Upper lobe of left lung (tissue), 6 donors: Measurements from ENCODE around the gene DIPK1C. TPM values are rescaled to one million over a fixed set of nuclear protein-coding genes. Genes with fewer than 3 reads are reported as not detected.
A peak's percentile ranks its signal among the peaks of the same experiment; 100 is the strongest.

Experiments
- ATAC-seq, 2 donors: fragments of 200-7000 bp; cut with Tn5 transposase; one replicate each; pipeline ENCODE4 v1.9.1; 2022; ENCODE audit warnings: mild to moderate bottlenecking in 2 of 2, moderate library complexity in 2 of 2; ENCODE audit not compliant: low FRiP score in 2 of 2
- DNase-seq, 2 donors: peaks; one replicate each; pipeline ENCODE4 v3.0.0-alpha.2; 2019 to 2020
- H3K27ac ChIP-seq, 4 donors: fragments of 200-600 bp; sonication (generic); one replicate each; pipeline ENCODE4 v1.5.1; 2016 to 2019
- H3K27me3 ChIP-seq, 4 donors: fragments of 200-600 bp; sonication (generic); one replicate each; pipeline ENCODE4 v1.5.1; 2017 to 2019
- H3K36me3 ChIP-seq, 4 donors: fragments of 200-600 bp; sonication (generic); one replicate each; pipeline ENCODE4 v1.5.1; 2016 to 2019
- H3K4me1 ChIP-seq, 4 donors: fragments of 200-600 bp; sonication (generic); one replicate each; pipeline ENCODE4 v1.5.1; 2018 to 2019
- H3K4me3 ChIP-seq, 4 donors: fragments of 200-600 bp; sonication (generic); one replicate each; pipeline ENCODE4 v1.5.1; 2017 to 2019; ENCODE audit warnings: mild to moderate bottlenecking in 2 of 4, moderate library complexity in 1 of 4
- H3K9me3 ChIP-seq, 4 donors: fragments of 200-600 bp; sonication (generic); one replicate each; pipeline ENCODE4 v1.5.1; 2018 to 2019
- EP300 ChIP-seq, 4 donors: sonication (generic); formaldehyde crosslinking; IDR thresholded peaks; one replicate each; pipeline ENCODE4 v1.5.1; 2017; ENCODE audit warnings: antibody characterized with exemption in 4 of 4, control low read depth in 2 of 4
- POLR2A ChIP-seq, 4 donors: fragments of 450-650 bp; IDR thresholded peaks; one replicate each; pipeline ENCODE4 v1.5.1; 2016 to 2017; ENCODE audit warnings: antibody characterized with exemption in 4 of 4, mild to moderate bottlenecking in 2 of 4
- POLR2AphosphoS5 ChIP-seq, 2 donors: sonication (generic); formaldehyde crosslinking; IDR thresholded peaks; one replicate each; pipeline ENCODE4 v1.5.1; 2017; ENCODE audit warnings: antibody characterized with exemption in 2 of 2
- WGBS, 2 donors: methylation state at CpG; one replicate each; pipeline ENCODE4 v1.1.5; 2017 to 2018; 5-methylcytosine and 5-hydroxymethylcytosine counted together
- total RNA-seq, 6 donors: library from RNA; depleted of rRNA in 4 of 6; stranded (reverse); fragments of >200 nt in 4 of 6; gene quantifications; one replicate each; pipeline versions ENCODE4 v1.1.0 to v1.2.1, GENCODE V29; 2016 to 2021
- TF ChIP-seq, protein P1 (sequence below), 6 experiments: fragments of 450-650 bp in 4 of 6; fragments of 200-600 bp in 2 of 6; sonication (generic) in 2 of 6; IDR thresholded peaks; one replicate each; pipeline ENCODE4 v1.5.1; 2016 to 2019; ENCODE audit warnings: antibody characterized with exemption in 6 of 6
- donor health status: DM: no; HTN: no; CAD: no; lungs with moderate emphysema.
- donor health status: DM: no; HTN: yes; CAD: no; lungs with severe emphysema.

The DIPK1C gene
- total RNA-seq, 6 donors from 2014 or later: 0.13 to 0.89 TPM; not detected in 4

DNA sequence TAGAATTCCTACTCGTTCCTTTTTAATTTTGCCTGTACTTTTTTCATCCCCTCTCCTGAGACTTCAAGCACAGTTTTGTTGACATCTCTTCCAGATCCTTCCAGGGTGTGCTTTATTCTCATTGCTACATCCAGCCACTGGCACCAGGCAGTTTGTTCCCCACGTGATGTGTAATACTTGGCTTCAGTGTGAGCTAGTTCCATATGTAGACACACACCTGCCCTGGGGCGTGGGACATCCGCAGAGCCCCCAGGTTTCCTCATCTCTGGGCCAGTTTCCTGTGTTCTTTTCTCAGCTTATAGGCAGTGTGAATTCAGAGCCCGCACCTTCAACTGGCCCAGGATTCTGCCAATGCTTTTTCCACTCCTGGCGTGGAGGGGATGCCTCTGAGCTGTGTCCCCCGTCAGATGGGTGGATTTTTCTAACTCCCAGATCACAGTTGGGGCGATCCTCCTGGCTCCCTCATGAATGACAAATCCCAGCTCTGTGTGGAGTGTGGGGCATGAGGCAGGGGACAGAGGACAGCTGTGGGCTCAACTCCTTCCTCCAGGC lies 46.6 kb downstream of the DIPK1C start:
- WGBS, 2 donors: 72% methylated on average over 6 to 8 of the region's 8 CpGs

DNA sequence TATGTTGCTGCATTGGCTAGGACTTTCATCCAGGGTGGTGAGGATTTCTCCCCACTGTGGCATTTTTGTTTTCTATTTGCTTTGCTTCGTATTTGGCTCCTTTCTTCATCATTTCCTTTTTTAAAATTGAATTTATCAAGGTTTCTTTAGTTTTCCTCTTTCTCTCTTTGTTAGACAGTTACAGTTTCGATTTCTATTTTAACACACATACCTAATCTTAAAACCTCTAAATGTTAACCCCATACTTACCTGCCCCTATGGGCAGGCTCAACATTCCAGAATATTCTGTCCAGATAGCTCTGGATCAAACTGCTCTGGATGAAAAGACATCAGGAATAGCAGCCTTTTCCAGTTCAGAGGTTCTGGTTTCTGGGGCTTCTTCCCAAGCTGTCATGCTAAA lies 49.2 kb downstream of the DIPK1C start:
- 25 to 35% methylated on average over 2 of the region's 2 CpGs for WGBS, 2 donors
- TF ChIP-seq, protein P1, sequence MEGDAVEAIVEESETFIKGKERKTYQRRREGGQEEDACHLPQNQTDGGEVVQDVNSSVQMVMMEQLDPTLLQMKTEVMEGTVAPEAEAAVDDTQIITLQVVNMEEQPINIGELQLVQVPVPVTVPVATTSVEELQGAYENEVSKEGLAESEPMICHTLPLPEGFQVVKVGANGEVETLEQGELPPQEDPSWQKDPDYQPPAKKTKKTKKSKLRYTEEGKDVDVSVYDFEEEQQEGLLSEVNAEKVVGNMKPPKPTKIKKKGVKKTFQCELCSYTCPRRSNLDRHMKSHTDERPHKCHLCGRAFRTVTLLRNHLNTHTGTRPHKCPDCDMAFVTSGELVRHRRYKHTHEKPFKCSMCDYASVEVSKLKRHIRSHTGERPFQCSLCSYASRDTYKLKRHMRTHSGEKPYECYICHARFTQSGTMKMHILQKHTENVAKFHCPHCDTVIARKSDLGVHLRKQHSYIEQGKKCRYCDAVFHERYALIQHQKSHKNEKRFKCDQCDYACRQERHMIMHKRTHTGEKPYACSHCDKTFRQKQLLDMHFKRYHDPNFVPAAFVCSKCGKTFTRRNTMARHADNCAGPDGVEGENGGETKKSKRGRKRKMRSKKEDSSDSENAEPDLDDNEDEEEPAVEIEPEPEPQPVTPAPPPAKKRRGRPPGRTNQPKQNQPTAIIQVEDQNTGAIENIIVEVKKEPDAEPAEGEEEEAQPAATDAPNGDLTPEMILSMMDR (IDR thresholded peaks at IDR 0.05): no peak
- TF ChIP-seq POLR2AphosphoS5 (IDR thresholded peaks at IDR 0.05) (no peak), POLR2A (IDR thresholded peaks at IDR 0.05) (no peak), EP300 (IDR thresholded peaks at IDR 0.05) (no peak)
- H3K4me3 ChIP-seq: no peak overlapping the region

More for the DNA sequence above, 46.6 kb downstream of the DIPK1C start:
- TF ChIP-seq, protein P1 (IDR thresholded peaks at IDR 0.05): no peak
- TF ChIP-seq POLR2AphosphoS5 (IDR thresholded peaks at IDR 0.05) (no peak), EP300 (IDR thresholded peaks at IDR 0.05) (no peak), POLR2A (IDR thresholded peaks at IDR 0.05) (no peak)
- Histone ChIP-seq H3K27me3 (no peaks in the 10 kb centered on the region), H3K4me1 (no peaks in the 10 kb centered on the region), H3K4me3 (no peak overlapping the region), H3K36me3 (no peaks in the 10 kb centered on the region), H3K27ac (no peak overlapping the region), H3K9me3 (no peaks in the 10 kb centered on the region)
- ATAC-seq (no peak), DNase-seq (no peak)

DNA sequence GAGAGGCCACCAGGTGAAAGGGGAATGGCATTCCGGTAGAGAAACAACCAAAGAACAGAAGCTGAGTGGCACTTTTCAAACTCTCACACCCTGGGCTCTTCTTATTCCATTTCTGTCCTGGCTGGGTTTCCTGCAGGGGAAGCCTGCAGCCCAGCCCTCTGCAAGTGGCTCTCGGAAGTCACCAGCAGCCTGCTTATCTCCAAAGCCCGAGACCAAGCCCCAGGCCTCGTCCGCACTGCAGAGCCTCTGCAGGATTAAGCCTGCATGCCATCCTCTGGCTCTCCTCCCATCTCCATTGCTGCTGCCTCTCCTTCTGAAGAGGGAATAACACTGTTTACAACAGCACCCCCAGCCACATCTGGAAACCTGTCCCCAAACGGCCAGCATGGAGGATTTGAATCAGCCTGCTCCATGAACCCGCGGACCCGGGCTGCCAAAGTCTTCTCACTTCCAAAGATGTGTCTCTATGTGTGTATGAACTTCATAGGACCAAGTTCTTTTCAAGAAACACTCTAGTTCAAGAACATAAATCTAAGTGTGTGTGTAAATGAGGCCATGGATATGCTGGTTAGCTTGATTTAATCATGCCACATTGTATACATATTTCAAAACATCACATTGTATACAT lies 54.2 kb downstream of the DIPK1C start:
- Histone ChIP-seq H3K4me1 (peaks cover 0 to 12% (median 5%) of the 10 kb centered on the region in 4 donors), H3K36me3 (no peaks in the 10 kb centered on the region), H3K27ac (peak overlapping the region in 1 of 4 donors; percentile 30), H3K27me3 (no peaks in the 10 kb centered on the region), H3K9me3 (no peaks in the 10 kb centered on the region), H3K4me3 (no peak overlapping the region)
- TF ChIP-seq, protein P1 (IDR thresholded peaks at IDR 0.05): no peak
- TF ChIP-seq POLR2A (IDR thresholded peaks at IDR 0.05): no peak
- no peak for TF ChIP-seq EP300 (IDR thresholded peaks at IDR 0.05)
- TF ChIP-seq POLR2AphosphoS5 (IDR thresholded peaks at IDR 0.05): no peak
- 59 to 71% methylated on average over 9 of the region's 9 CpGs for WGBS, 2 donors
- DNase-seq (peak in 1 of 2 donors; percentile 65), ATAC-seq (peak in 1 of 2 donors; percentile 58)

More for the DNA sequence above, 49.2 kb downstream of the DIPK1C start:
- no peaks in the 10 kb centered on the region for H3K9me3 ChIP-seq
- ATAC-seq: no peak
- H3K27me3 ChIP-seq: no peaks in the 10 kb centered on the region
- no peak for DNase-seq
- H3K27ac ChIP-seq: no peak overlapping the region
- H3K36me3 ChIP-seq: no peaks in the 10 kb centered on the region
- no peaks in the 10 kb centered on the region for H3K4me1 ChIP-seq

DNA sequence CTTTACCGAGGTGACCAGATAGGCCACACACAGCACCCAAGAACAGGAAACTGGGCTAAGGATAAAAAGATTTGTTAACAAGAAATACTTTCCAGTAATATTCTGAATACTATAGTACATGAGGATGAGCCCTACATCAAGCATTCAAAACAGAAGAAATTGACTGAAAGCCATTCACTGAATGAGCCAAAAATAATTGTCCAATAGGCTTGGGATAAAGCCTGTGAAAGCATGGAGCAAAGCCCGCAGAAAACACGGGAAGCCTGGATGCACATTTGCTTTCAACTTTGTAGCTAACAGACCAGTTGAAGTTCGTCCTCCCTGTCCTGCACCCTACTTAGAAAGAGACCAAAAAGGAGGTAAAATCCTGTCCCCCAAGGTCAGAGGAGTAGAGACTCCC lies 56.3 kb downstream of the DIPK1C start:
- Histone ChIP-seq H3K36me3 (no peaks in the 10 kb centered on the region), H3K27me3 (no peaks in the 10 kb centered on the region), H3K4me3 (no peak overlapping the region), H3K27ac (no peak overlapping the region), H3K9me3 (no peaks in the 10 kb centered on the region), H3K4me1 (peaks cover 5 to 30% (median 16%) of the 10 kb centered on the region in 4 donors)
- no peak for ATAC-seq
- DNase-seq: no peak
- TF ChIP-seq POLR2A (IDR thresholded peaks at IDR 0.05) (no peak), POLR2AphosphoS5 (IDR thresholded peaks at IDR 0.05) (no peak), EP300 (IDR thresholded peaks at IDR 0.05) (no peak)
- TF ChIP-seq, protein P1 (IDR thresholded peaks at IDR 0.05): no peak
- 73 to 85% methylated on average over 4 of the region's 4 CpGs for WGBS, 2 donors
